Fibroblast of lung (primary cell): ENCODE results near the gene TRAPPC2L. TPM values are rescaled to one million over a fixed set of nuclear protein-coding genes. Genes with fewer than 3 reads are reported as not detected.

Experiments used
- DNase-seq, 2 donors: peaks; one replicate each; pipeline versions ENCODE4 v3.0.0 to v3.0.0-alpha.2; 2010; ENCODE audit warnings: low read depth in 2 of 2
- H2AFZ ChIP-seq: 2 replicates; pipeline ENCODE4 v1.5.1; 2012; ENCODE audit warnings: low read length, control low read depth, inconsistent platforms
- H3K27ac ChIP-seq: 2 replicates; pipeline ENCODE4 v1.5.1; 2011; ENCODE audit warnings: low read length, control low read depth; ENCODE audit not compliant: insufficient read depth
- H3K27me3 ChIP-seq: 2 replicates; pipeline ENCODE4 v1.5.1; 2011; ENCODE audit warnings: mild to moderate bottlenecking, low read length; ENCODE audit not compliant: control insufficient read depth, insufficient read depth
- H3K36me3 ChIP-seq: 2 replicates; pipeline ENCODE4 v1.5.1; 2011; ENCODE audit warnings: low read length; ENCODE audit not compliant: control insufficient read depth, insufficient read depth
- H3K4me1 ChIP-seq: 2 replicates; pipeline ENCODE4 v1.5.1; 2011; ENCODE audit warnings: low read length; ENCODE audit not compliant: control insufficient read depth, insufficient read depth; ENCODE audit errors: extremely low read depth
- H3K4me2 ChIP-seq: 2 replicates; pipeline ENCODE4 v1.5.1; 2011; ENCODE audit warnings: low read length, control low read depth; ENCODE audit not compliant: insufficient read depth; ENCODE audit errors: extremely low read depth
- H3K4me3 ChIP-seq, 4 experiments: fragments of 200-600 bp in 1 of 4; sonication (generic) in 1 of 4; replicated peaks in 1 of 4; 2 replicates each; pipeline ENCODE4 v1.5.1; 2011 to 2016; ENCODE audit warnings: low read length in 4 of 4, low read depth in 3 of 4, mild to moderate bottlenecking in 3 of 4, control low read depth in 2 of 4, inconsistent platforms in 1 of 4, mixed read lengths in 1 of 4; ENCODE audit not compliant: insufficient read depth in 1 of 4; ENCODE audit errors: control extremely low read depth in 1 of 4
- H3K79me2 ChIP-seq: 2 replicates; pipeline ENCODE4 v1.5.1; 2012; ENCODE audit warnings: mild to moderate bottlenecking, low read length, inconsistent platforms; ENCODE audit not compliant: control insufficient read depth, insufficient read depth
- H3K9ac ChIP-seq: 2 replicates; pipeline ENCODE4 v1.5.1; 2011; ENCODE audit warnings: mild to moderate bottlenecking, low read length, control low read depth; ENCODE audit not compliant: insufficient read depth
- H3K9me3 ChIP-seq: 2 replicates; pipeline ENCODE4 v1.5.1; 2012; ENCODE audit warnings: low read depth, low read length; ENCODE audit not compliant: control insufficient read depth, insufficient read depth
- H4K20me1 ChIP-seq: 2 replicates; pipeline ENCODE4 v1.5.1; 2011; ENCODE audit warnings: low read length; ENCODE audit not compliant: control insufficient read depth, insufficient read depth; ENCODE audit errors: extremely low read depth
- EZH2 ChIP-seq: IDR thresholded peaks from 2 replicates; pipeline ENCODE4 v1.5.1; 2012; ENCODE audit warnings: low read length, control low read depth, mild to moderate bottlenecking; ENCODE audit errors: missing control alignments
- polyA plus RNA-seq, 2 donors: library from polyadenylated mRNA; depleted of rRNA in 1 of 2; stranded (reverse) in 1 of 2; unstranded in 1 of 2; fragments of >200 nt; gene quantifications; 2 replicates each; pipeline ENCODE4 v1.2.1, GENCODE V29; 2011 to 2012; ENCODE audit warnings: missing spikeins in 1 of 2
- total RNA-seq: library from RNA; depleted of rRNA; stranded (reverse); fragments of >200 nt; gene quantifications from 2 replicates; pipeline ENCODE4 v1.2.1, GENCODE V29; 2014
- TF ChIP-seq, protein P1 (sequence below), 2 donors: IDR thresholded peaks in 1 of 2; conservative IDR thresholded peaks in 1 of 2; 1 replicate in 1 of 2; 2 replicates in 1 of 2; pipeline ENCODE4 v1.5.1; 2011 to 2012; ENCODE audit warnings: low read length in 2 of 2, control low read depth in 1 of 2, inconsistent platforms in 1 of 2, low read depth in 1 of 2, mild to moderate bottlenecking in 1 of 2

TRAPPC2L gene
- total and polyA plus RNA-seq, 2 donors (not counting 1 experiment from before 2014, with no cell fraction given), result 47.7 to 63.7 TPM

DNA sequence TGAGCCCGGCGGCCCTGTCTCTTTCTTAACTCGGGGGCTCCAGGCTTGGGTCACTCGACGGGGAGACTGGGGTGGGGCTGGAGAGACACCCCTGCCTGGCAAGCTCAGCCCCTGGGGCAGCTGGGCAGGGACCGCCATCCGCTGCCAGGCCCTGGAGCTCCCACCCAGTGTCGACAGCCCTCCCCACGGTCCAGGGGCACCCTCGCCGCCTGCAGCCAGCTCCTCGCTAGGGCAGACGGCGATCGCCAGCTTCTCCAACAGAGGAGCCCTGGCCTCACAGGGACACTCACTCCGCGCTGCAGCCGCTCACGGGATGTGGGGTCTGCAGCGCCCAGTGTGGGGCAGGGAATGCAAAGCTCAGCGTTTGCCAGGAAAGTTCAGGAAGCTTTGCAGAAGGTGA, 29.2 kb upstream of the TRAPPC2L start:
- Histone ChIP-seq H3K79me2 (no peaks in the 10 kb centered on the region), H3K36me3 (no peaks in the 10 kb centered on the region), H4K20me1 (no peaks in the 10 kb centered on the region), H3K4me1 (no peaks in the 10 kb centered on the region), H3K4me3 (no peak overlapping the region), H3K27ac (no peak overlapping the region), H3K4me2 (no peak overlapping the region), H3K27me3 (no peaks in the 10 kb centered on the region), H3K9me3 (no peaks in the 10 kb centered on the region), H3K9ac (no peak overlapping the region), H2AFZ (no peak overlapping the region)
- no peak for DNase-seq
- TF ChIP-seq, protein P1, sequence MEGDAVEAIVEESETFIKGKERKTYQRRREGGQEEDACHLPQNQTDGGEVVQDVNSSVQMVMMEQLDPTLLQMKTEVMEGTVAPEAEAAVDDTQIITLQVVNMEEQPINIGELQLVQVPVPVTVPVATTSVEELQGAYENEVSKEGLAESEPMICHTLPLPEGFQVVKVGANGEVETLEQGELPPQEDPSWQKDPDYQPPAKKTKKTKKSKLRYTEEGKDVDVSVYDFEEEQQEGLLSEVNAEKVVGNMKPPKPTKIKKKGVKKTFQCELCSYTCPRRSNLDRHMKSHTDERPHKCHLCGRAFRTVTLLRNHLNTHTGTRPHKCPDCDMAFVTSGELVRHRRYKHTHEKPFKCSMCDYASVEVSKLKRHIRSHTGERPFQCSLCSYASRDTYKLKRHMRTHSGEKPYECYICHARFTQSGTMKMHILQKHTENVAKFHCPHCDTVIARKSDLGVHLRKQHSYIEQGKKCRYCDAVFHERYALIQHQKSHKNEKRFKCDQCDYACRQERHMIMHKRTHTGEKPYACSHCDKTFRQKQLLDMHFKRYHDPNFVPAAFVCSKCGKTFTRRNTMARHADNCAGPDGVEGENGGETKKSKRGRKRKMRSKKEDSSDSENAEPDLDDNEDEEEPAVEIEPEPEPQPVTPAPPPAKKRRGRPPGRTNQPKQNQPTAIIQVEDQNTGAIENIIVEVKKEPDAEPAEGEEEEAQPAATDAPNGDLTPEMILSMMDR (conservative IDR thresholded peaks at IDR 0.05 in 1 of 2, IDR thresholded peaks at IDR 0.05 in 1 of 2; ENCODE audit: low read depth in 1 of 2, low read length in 2 of 2), result no peak
- TF ChIP-seq EZH2, result no peak

GRCh38 chr16:88828711-88829110, 28.2 kb upstream of the TRAPPC2L start:
- TF ChIP-seq EZH2, result no peak
- TF ChIP-seq, protein P1 (conservative IDR thresholded peaks at IDR 0.05 in 1 of 2, IDR thresholded peaks at IDR 0.05 in 1 of 2; ENCODE audit: low read depth in 1 of 2, low read length in 2 of 2), result no peak
- H3K4me2 ChIP-seq, result no peak overlapping the region
- H4K20me1 ChIP-seq, result no peaks in the 10 kb centered on the region
- no peak overlapping the region for H2AFZ ChIP-seq
- no peak overlapping the region for H3K27ac ChIP-seq
- no peaks in the 10 kb centered on the region for H3K79me2 ChIP-seq
- DNase-seq, result no peak
- H3K27me3 ChIP-seq, result no peaks in the 10 kb centered on the region
- no peaks in the 10 kb centered on the region for H3K9me3 ChIP-seq
- H3K4me3 ChIP-seq, result no peak overlapping the region
- H3K36me3 ChIP-seq, result no peaks in the 10 kb centered on the region
- no peaks in the 10 kb centered on the region for H3K4me1 ChIP-seq
- H3K9ac ChIP-seq, result no peak overlapping the region

DNA sequence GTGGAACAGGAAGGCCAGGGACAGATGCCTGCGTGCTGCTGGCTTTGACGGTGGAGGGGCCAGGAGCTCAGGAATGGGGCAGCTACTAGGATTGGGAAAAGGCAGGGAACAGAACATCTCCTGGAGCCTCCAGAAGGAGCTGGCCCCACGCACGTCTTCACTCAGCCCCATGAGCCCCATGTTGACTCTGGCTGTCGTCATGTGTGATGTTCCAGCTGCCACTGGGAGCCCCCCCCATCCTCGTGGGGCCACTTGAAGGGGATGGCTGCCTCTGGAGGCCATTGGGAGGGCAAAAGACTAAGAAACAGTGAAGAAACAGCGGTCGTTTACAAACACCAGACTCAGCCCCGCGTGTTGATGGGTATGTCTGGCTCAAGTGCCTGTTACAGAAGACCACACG, 26.7 kb upstream of the TRAPPC2L start:
- TF ChIP-seq, protein P1 (conservative IDR thresholded peaks at IDR 0.05 in 1 of 2, IDR thresholded peaks at IDR 0.05 in 1 of 2; ENCODE audit: low read depth in 1 of 2, low read length in 2 of 2), result no peak
- no peak for TF ChIP-seq EZH2
- no peaks in the 10 kb centered on the region for H3K79me2 ChIP-seq

More for the DNA sequence above, 26.7 kb upstream of the TRAPPC2L start:
- H3K36me3 ChIP-seq, result no peaks in the 10 kb centered on the region
- H3K9me3 ChIP-seq, result no peaks in the 10 kb centered on the region
- no peaks in the 10 kb centered on the region for H4K20me1 ChIP-seq
- H3K4me1 ChIP-seq, result no peaks in the 10 kb centered on the region
- no peak overlapping the region for H3K9ac ChIP-seq
- no peak overlapping the region for H3K4me2 ChIP-seq
- no peak overlapping the region for H3K27ac ChIP-seq
- H2AFZ ChIP-seq, result no peak overlapping the region
- peak in 1 of 2 donors; percentile 69 for DNase-seq
- H3K27me3 ChIP-seq, result no peaks in the 10 kb centered on the region
- no peak overlapping the region for H3K4me3 ChIP-seq
